ENCODE data around the gene ACOT7. TPM values are rescaled to one million over a fixed set of nuclear protein-coding genes. Genes with fewer than 3 reads are reported as not detected.

The ACOT7 gene
- total RNA-seq, 1 donor from 2014 or later = 35.1 TPM

- Mint-ChIP-seq H3K36me3 (ENCODE audit: low read depth, unreplicated experiment) (no peaks in the 10 kb centered on the region), H3K9me3 (ENCODE audit: unreplicated experiment) (no peaks in the 10 kb centered on the region), H3K27ac (ENCODE audit: unreplicated experiment) (no peak overlapping the region), H3K27me3 (ENCODE audit: unreplicated experiment) (peaks cover 8% of the 10 kb centered on the region), H3K4me1 (ENCODE audit: unreplicated experiment) (peaks cover 6% of the 10 kb centered on the region), H3K4me3 (ENCODE audit: unreplicated experiment) (no peak overlapping the region)
- DNase-seq (ENCODE audit: low spot score) = no peak
- TF ChIP-seq, protein P1, sequence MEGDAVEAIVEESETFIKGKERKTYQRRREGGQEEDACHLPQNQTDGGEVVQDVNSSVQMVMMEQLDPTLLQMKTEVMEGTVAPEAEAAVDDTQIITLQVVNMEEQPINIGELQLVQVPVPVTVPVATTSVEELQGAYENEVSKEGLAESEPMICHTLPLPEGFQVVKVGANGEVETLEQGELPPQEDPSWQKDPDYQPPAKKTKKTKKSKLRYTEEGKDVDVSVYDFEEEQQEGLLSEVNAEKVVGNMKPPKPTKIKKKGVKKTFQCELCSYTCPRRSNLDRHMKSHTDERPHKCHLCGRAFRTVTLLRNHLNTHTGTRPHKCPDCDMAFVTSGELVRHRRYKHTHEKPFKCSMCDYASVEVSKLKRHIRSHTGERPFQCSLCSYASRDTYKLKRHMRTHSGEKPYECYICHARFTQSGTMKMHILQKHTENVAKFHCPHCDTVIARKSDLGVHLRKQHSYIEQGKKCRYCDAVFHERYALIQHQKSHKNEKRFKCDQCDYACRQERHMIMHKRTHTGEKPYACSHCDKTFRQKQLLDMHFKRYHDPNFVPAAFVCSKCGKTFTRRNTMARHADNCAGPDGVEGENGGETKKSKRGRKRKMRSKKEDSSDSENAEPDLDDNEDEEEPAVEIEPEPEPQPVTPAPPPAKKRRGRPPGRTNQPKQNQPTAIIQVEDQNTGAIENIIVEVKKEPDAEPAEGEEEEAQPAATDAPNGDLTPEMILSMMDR (IDR thresholded peaks at IDR 0.05; ENCODE audit: unreplicated experiment) = no peak
Measured at GRCh38 chr1:6355621-6356020, 37.9 kb downstream of the ACOT7 start.

- TF ChIP-seq, protein P1 (IDR thresholded peaks at IDR 0.05; ENCODE audit: unreplicated experiment) = no peak
- H3K27ac Mint-ChIP-seq (ENCODE audit: unreplicated experiment) = no peak overlapping the region
- H3K27me3 Mint-ChIP-seq (ENCODE audit: unreplicated experiment) = peaks cover 8% of the 10 kb centered on the region
- DNase-seq (ENCODE audit: low spot score) = no peak
- no peaks in the 10 kb centered on the region for H3K9me3 Mint-ChIP-seq (ENCODE audit: unreplicated experiment)
- H3K36me3 Mint-ChIP-seq (ENCODE audit: low read depth, unreplicated experiment) = no peaks in the 10 kb centered on the region
- peaks cover 6% of the 10 kb centered on the region for H3K4me1 Mint-ChIP-seq (ENCODE audit: unreplicated experiment)
- H3K4me3 Mint-ChIP-seq (ENCODE audit: unreplicated experiment) = no peak overlapping the region
Measured at GRCh38 chr1:6354659-6355317, 38.8 kb downstream of the ACOT7 start.

DNA sequence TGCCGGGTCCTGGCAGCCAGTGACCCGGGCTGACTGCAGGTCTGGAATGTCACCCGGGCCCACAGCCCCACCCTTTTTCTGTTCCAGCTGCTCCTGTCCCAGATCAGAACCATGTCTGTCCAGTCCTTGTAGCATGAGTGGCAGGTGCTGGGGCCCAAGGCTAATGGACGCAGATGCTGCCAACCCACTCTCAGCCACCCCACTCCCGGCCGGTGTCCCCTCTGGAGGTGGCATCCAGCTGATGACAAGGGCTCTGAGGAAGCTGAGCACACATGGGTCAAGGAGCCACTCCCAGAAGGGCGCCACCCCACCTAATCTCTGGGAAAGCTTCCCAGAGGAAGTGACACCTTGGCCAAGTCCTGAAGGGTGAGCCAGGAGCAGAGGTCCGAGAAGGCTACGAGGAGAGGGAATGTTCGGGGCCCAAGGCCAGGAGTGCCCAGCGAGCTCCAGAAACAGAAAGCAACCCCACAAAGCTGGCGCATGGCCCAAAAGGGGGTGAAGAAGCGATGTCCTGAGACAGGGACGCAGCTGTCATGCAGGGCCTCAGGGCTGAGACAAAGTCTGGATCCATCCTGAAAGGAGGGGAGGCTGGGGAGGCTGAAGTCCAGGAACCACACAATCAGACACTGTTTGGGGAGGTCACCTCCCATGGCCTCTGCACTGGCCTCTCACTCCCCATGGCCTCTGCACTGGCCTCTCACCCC is 39.5 kb downstream of the ACOT7 start:
- Mint-ChIP-seq H3K36me3 (ENCODE audit: low read depth, unreplicated experiment) (no peaks in the 10 kb centered on the region), H3K9me3 (ENCODE audit: unreplicated experiment) (no peaks in the 10 kb centered on the region), H3K4me1 (ENCODE audit: unreplicated experiment) (peaks cover 7% of the 10 kb centered on the region), H3K27ac (ENCODE audit: unreplicated experiment) (no peak overlapping the region), H3K27me3 (ENCODE audit: unreplicated experiment) (peaks cover 8% of the 10 kb centered on the region), H3K4me3 (ENCODE audit: unreplicated experiment) (no peak overlapping the region)
- no peak for DNase-seq (ENCODE audit: low spot score)
- TF ChIP-seq, protein P1 (IDR thresholded peaks at IDR 0.05; ENCODE audit: unreplicated experiment) = no peak

GRCh38 chr1:6353619-6353954 is 40.0 kb downstream of the ACOT7 start:
- Mint-ChIP-seq H3K4me3 (ENCODE audit: unreplicated experiment) (no peak overlapping the region), H3K4me1 (ENCODE audit: unreplicated experiment) (peaks cover 10% of the 10 kb centered on the region), H3K9me3 (ENCODE audit: unreplicated experiment) (no peaks in the 10 kb centered on the region), H3K27me3 (ENCODE audit: unreplicated experiment) (peaks cover 8% of the 10 kb centered on the region), H3K27ac (ENCODE audit: unreplicated experiment) (no peak overlapping the region), H3K36me3 (ENCODE audit: low read depth, unreplicated experiment) (no peaks in the 10 kb centered on the region)
- DNase-seq (ENCODE audit: low spot score) = no peak
- TF ChIP-seq, protein P1 (IDR thresholded peaks at IDR 0.05; ENCODE audit: unreplicated experiment) = no peak

GRCh38 chr1:6352138-6352563 is 41.4 kb downstream of the ACOT7 start:
- Mint-ChIP-seq H3K27me3 (ENCODE audit: unreplicated experiment) (peaks cover 15% of the 10 kb centered on the region), H3K27ac (ENCODE audit: unreplicated experiment) (no peak overlapping the region), H3K36me3 (ENCODE audit: low read depth, unreplicated experiment) (no peaks in the 10 kb centered on the region), H3K9me3 (ENCODE audit: unreplicated experiment) (no peaks in the 10 kb centered on the region), H3K4me3 (ENCODE audit: unreplicated experiment) (no peak overlapping the region), H3K4me1 (ENCODE audit: unreplicated experiment) (peaks cover 18% of the 10 kb centered on the region)
- no peak for DNase-seq (ENCODE audit: low spot score)
- TF ChIP-seq, protein P1 (IDR thresholded peaks at IDR 0.05; ENCODE audit: unreplicated experiment) = no peak

All from endothelial cell (in vitro differentiated cells).